PC-9 (cell line): Measurements from ENCODE around the gene COL11A2.

Source experiments
- CTCF ChIP-seq: fragments of 200-600 bp; sonication (generic); conservative IDR thresholded peaks from 2 replicates; pipeline ENCODE4 v1.6.1; 2017; ENCODE audit warnings: mixed run types, antibody characterized with exemption, mild to moderate bottlenecking, moderate library complexity
- EZH2 ChIP-seq: fragments of 200-600 bp; sonication (generic); IDR thresholded peaks from 2 replicates; pipeline ENCODE4 v1.8.0; 2017; ENCODE audit warnings: antibody characterized with exemption, low read depth

GRCh38 chr6:33215271-33216116, 23.2 kb upstream of the COL11A2 start:
- TF ChIP-seq CTCF (no peak), EZH2 (no peak)
